HFFc6 (cell line): ENCODE results near the gene SELENOI. TPM values are rescaled to one million over a fixed set of nuclear protein-coding genes. Genes with fewer than 3 reads are reported as not detected.
"Not testable (repeated sequence)": the region's sequence is repeated elsewhere in the genome, so short reads cannot be mapped to it uniquely, and the experiment has no call there.

Experiments used
- DNase-seq: peaks from one replicate; pipeline ENCODE4 v3.0.0-alpha.2; 2018
- H3K27ac Mint-ChIP-seq: 2 replicates; pipeline ENCODE4 v1.8.0; 2020; ENCODE audit warnings: mild to moderate bottlenecking, mixed read lengths
- H3K27me3 Mint-ChIP-seq: 2 replicates; pipeline ENCODE4 v1.8.0; 2021; ENCODE audit warnings: mild to moderate bottlenecking, moderate library complexity, mixed read lengths; ENCODE audit not compliant: insufficient read depth
- H3K36me3 Mint-ChIP-seq: 2 replicates; pipeline ENCODE4 v1.8.0; 2021; ENCODE audit warnings: low read depth, mixed read lengths
- H3K4me1 Mint-ChIP-seq: 2 replicates; pipeline ENCODE4 v1.8.0; 2020; ENCODE audit warnings: low read depth, mixed read lengths
- H3K4me3 Mint-ChIP-seq: 2 replicates; pipeline ENCODE4 v1.8.0; 2020; ENCODE audit warnings: mild to moderate bottlenecking, moderate library complexity, mixed read lengths
- H3K9me3 Mint-ChIP-seq: 2 replicates; pipeline ENCODE4 v1.8.0; 2020; ENCODE audit warnings: mild to moderate bottlenecking, mixed read lengths
- total RNA-seq, 6 experiments: library from RNA; stranded (reverse); fragmentation: NEBNext Ultra II Directional; extraction: Animal tissue kit (Norgen Biotek cat#: 25700); gene quantifications; 2 replicates in 1 of 6; 3 replicates in 5 of 6; pipeline ENCODE4 v1.2.3, GENCODE V29; 2021
- TF ChIP-seq, protein P1 (sequence below): fragments of 200-600 bp; sonication (generic); IDR thresholded peaks from 2 replicates; pipeline ENCODE4 v1.5.0; 2021; ENCODE audit warnings: antibody characterized with exemption, mild to moderate bottlenecking

SELENOI gene
- total RNA-seq, 6 experiments from 2014 or later, result 22.7 to 31.4 (median 27.3) TPM

DNA sequence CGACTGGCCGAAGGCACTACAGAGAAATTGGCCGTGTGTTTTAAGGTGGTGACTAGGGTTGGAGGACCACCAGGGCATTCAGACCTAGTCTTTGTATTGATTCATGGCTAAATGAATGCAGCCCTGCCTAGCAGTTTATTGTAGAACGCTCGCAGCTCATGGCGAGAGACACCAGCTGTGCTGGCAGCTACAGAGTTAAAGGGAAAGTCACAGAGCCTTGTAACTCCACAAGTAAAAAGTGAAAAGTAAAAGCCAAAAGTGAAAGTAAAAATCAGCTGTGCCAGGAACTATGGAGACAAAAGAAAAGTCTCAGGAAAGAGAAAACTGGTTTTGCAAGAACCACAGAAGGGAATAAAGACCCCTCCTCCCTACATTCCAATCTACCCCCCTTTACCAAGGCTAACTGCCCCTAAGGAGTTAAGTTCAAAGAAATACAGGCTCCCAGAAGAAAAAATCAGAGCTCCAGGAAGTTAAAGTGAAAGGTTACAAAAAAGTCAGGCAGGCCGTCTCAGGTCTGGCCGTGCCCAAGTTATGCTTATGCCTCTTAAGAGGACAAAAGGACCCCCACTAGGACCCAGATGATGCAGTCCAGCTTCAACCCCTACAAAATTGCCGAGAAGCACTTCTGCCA, 46.4 kb upstream of the SELENOI start:
- peak; percentile 54 for DNase-seq
- Mint-ChIP-seq H3K36me3 (no peaks in the 10 kb centered on the region), H3K4me3 (no peak overlapping the region), H3K9me3 (no peaks in the 10 kb centered on the region), H3K27ac (no peak overlapping the region), H3K27me3 (no peaks in the 10 kb centered on the region; the same call in 1 of the 2 replicates), H3K4me1 (peaks cover 5% of the 10 kb centered on the region; the same call in 1 of the 2 replicates)
- TF ChIP-seq, protein P1, sequence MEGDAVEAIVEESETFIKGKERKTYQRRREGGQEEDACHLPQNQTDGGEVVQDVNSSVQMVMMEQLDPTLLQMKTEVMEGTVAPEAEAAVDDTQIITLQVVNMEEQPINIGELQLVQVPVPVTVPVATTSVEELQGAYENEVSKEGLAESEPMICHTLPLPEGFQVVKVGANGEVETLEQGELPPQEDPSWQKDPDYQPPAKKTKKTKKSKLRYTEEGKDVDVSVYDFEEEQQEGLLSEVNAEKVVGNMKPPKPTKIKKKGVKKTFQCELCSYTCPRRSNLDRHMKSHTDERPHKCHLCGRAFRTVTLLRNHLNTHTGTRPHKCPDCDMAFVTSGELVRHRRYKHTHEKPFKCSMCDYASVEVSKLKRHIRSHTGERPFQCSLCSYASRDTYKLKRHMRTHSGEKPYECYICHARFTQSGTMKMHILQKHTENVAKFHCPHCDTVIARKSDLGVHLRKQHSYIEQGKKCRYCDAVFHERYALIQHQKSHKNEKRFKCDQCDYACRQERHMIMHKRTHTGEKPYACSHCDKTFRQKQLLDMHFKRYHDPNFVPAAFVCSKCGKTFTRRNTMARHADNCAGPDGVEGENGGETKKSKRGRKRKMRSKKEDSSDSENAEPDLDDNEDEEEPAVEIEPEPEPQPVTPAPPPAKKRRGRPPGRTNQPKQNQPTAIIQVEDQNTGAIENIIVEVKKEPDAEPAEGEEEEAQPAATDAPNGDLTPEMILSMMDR, result no peak

DNA sequence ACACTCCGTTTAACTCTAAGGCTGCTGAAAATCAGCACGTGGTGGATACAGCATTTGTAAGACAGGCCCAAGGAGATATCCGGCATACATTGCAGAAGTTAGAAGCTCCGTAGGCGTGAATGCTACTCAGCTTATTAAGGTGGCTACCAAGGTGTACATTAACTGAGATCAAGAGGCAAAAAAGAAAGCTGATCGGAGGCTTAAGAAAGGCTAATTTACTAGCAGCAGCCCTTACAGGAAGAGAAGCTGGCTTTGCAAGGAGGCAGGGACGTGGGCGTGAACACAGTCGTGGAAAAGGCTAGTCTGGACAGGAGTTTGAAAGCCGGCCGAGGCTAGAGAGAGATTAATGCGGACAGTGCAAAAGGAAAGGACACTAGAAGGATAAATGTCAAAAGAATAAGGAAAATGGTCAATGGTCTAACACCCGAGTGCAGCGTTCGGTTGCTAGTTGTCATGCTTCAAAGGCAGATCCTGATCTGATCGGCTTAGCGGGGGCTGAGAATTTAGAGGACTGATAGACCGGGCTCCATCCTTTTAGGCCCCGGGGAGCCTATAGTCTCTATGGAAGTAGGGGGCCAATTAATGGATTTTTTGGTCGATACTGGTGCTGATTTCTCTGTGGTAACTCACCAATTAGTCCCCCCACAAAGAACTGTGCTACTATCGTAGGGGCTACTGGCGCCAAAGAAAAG, 45.6 kb upstream of the SELENOI start:
- H3K27ac Mint-ChIP-seq, result no peak overlapping the region
- DNase-seq, result no peak
- H3K4me1 Mint-ChIP-seq, result peaks cover 5% of the 10 kb centered on the region; the same call in 1 of the 2 replicates
- TF ChIP-seq, protein P1, result no peak
- H3K9me3 Mint-ChIP-seq, result no peaks in the 10 kb centered on the region
- H3K27me3 Mint-ChIP-seq, result no peaks in the 10 kb centered on the region; the same call in 1 of the 2 replicates
- H3K4me3 Mint-ChIP-seq, result no peak overlapping the region
- no peaks in the 10 kb centered on the region for H3K36me3 Mint-ChIP-seq

DNA sequence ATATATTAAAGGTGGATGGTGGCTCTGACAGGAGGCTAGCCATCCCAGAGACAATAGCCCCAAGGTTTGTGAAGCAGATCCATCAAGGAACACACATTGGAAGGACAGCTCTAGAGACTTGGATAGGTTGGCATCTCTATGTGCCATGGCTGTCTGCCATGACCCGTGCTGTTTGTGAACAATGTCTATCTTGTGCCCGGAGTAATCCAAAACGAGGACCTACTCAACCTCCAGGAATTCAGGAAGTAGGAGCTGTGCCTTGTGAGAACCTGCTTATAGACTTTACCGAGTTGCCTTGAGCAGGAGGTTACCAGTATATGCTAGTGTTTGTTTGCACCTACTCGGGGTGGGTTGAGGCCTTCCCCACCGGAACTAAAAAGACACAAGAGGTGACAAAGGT, 43.1 kb upstream of the SELENOI start:
- DNase-seq, result no peak
- H3K9me3 Mint-ChIP-seq, result no peaks in the 10 kb centered on the region
- H3K4me1 Mint-ChIP-seq, result peaks cover 5% of the 10 kb centered on the region; the same call in 1 of the 2 replicates
- H3K4me3 Mint-ChIP-seq, result no peak overlapping the region
- no peak overlapping the region for H3K27ac Mint-ChIP-seq
- H3K27me3 Mint-ChIP-seq, result peaks cover 3% of the 10 kb centered on the region; the same call in 1 of the 2 replicates
- no peaks in the 10 kb centered on the region for H3K36me3 Mint-ChIP-seq
- TF ChIP-seq, protein P1, result no peak

DNA sequence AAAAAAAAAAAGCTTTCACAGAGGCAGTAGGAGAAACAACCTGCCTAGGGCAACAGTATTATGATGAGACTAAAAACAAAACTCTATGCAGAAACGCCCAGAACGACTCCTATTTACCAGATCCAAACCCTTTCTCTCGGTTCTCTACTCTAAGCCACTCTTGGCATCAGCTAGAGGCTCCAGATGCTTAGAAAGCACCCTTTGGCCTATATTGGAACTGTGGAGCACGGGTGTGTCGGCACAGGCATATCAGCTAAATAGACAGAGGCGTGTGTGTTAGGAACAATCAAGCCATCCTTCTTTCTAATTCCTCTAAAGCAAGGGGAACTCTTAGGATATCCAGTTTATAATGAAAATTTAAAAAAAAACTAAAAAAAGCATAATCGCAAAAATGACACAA, 40.8 kb upstream of the SELENOI start:
- H3K4me3 Mint-ChIP-seq, DNase-seq, H3K9me3 Mint-ChIP-seq, H3K27ac Mint-ChIP-seq, H3K36me3 Mint-ChIP-seq, H3K27me3 Mint-ChIP-seq, H3K4me1 Mint-ChIP-seq: not testable (repeated sequence)

DNA sequence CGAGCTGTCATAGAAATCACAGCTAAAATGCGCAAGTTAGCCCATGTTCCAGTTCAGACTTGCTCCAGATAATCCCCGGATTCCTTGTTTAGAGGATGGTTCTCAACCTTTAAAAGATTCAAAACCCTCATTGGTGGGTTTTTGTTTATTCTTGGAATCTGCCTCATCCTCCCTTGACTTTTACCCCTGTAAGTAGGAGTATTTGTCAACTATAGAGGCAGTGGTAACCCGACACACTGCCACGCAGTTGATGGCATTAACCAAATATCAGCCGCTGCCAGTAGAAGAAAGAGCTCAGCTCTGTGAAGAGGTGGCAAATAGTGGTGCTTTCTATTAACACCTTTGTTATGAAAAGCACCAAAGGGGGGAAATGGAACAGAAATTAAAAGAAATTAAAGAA, 40.4 kb upstream of the SELENOI start:
- TF ChIP-seq, protein P1, result no peak
- DNase-seq, result no peak
- Mint-ChIP-seq H3K27me3 (peaks cover 9% of the 10 kb centered on the region), H3K4me1 (peaks cover 5% of the 10 kb centered on the region; the same call in 1 of the 2 replicates), H3K36me3 (no peaks in the 10 kb centered on the region), H3K9me3 (no peaks in the 10 kb centered on the region), H3K4me3 (no peak overlapping the region), H3K27ac (no peak overlapping the region)

DNA sequence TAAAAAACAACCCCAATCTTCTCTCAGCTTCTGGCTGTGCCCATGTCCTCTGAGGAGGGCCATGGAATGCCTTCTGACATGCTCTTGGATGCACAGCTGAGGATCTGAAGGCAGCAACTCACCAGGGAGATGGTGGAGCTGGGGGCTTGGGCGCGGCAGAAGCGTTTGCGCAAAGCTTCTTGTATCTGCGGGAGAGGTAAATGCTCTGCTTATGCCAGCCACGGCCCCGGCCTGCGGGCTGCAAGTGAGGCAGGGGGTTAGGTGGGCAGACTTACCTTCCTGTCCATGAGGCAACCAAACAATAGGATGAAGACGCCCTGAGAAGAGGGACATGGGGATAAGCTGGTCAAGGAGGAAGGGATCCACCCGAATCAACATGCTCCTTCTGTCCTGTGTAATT, 36.0 kb upstream of the SELENOI start:
- Mint-ChIP-seq H3K27ac (no peak overlapping the region), H3K4me1 (no peaks in the 10 kb centered on the region), H3K9me3 (no peaks in the 10 kb centered on the region), H3K4me3 (no peak overlapping the region), H3K36me3 (no peaks in the 10 kb centered on the region), H3K27me3 (peaks cover 27% of the 10 kb centered on the region)
- TF ChIP-seq, protein P1, result no peak
- no peak for DNase-seq
